Muscle layer of duodenum (tissue), 2 donors: ENCODE data around the gene TTLL5.

Source experiments
- H3K27ac ChIP-seq: one replicate; pipeline ENCODE4 v1.7.0; 2013; ENCODE audit warnings: mild to moderate bottlenecking, low read length
- H3K27me3 ChIP-seq: one replicate; pipeline ENCODE4 v1.7.0; 2013; ENCODE audit warnings: low read depth, mild to moderate bottlenecking, control low read depth, low read length
- H3K36me3 ChIP-seq, 2 donors: one replicate each; pipeline ENCODE4 v1.7.0; 2013; ENCODE audit warnings: low read length in 2 of 2, control low read depth in 1 of 2, mild to moderate bottlenecking in 1 of 2; ENCODE audit not compliant: insufficient read depth in 2 of 2, control insufficient read depth in 1 of 2
- H3K4me1 ChIP-seq, 2 donors: one replicate each; pipeline ENCODE4 v1.7.0; 2013; ENCODE audit warnings: low read length in 2 of 2, mild to moderate bottlenecking in 2 of 2, control low read depth in 1 of 2, moderate library complexity in 1 of 2; ENCODE audit not compliant: insufficient read depth in 2 of 2, control insufficient read depth in 1 of 2
- H3K4me3 ChIP-seq, 2 donors: one replicate each; pipeline ENCODE4 v1.7.0; 2013; ENCODE audit warnings: low read length in 2 of 2, low read depth in 1 of 2, mild to moderate bottlenecking in 1 of 2
- H3K9me3 ChIP-seq, 2 donors: one replicate each; pipeline ENCODE4 v1.7.0; 2013; ENCODE audit warnings: low read length in 2 of 2, control low read depth in 1 of 2, mild to moderate bottlenecking in 1 of 2; ENCODE audit not compliant: control insufficient read depth in 1 of 2
- donor health status: healthy.

Gene TTLL5

GRCh38 chr14:76002383-76002782 lies 341.3 kb downstream of the TTLL5 start:
- Histone ChIP-seq H3K4me3 (no peak overlapping the region), H3K4me1 (no peaks in the 10 kb centered on the region)

More at GRCh38 chr14:76002383-76002782, 341.3 kb downstream of the TTLL5 start:
- peaks cover 37 to 58% of the 10 kb centered on the region in 2 donors for H3K36me3 ChIP-seq
- no peak overlapping the region for H3K27ac ChIP-seq
- H3K9me3 ChIP-seq: peaks cover 7 to 17% of the 10 kb centered on the region in 2 donors
- H3K27me3 ChIP-seq: no peaks in the 10 kb centered on the region
